ENCODE results near the gene RAC3.

The RAC3 gene

GRCh38 chr17:82064433-82065192, 33.1 kb downstream of the RAC3 start:
- Histone ChIP-seq H3K36me3 (ENCODE audit: control insufficient read depth, insufficient read depth, low read length) (peaks cover 26% of the 10 kb centered on the region), H3K4me3 (replicated peaks; ENCODE audit: low read depth, low read length) (peak overlapping the region; percentile 93), H3K27me3 (replicated peaks; ENCODE audit: control insufficient read depth, insufficient read depth, low read length) (no peaks in the 10 kb centered on the region)
- DNase-seq (ENCODE audit: extremely low read depth, insufficient read length) = peak; percentile 13
- TF ChIP-seq, protein P1, sequence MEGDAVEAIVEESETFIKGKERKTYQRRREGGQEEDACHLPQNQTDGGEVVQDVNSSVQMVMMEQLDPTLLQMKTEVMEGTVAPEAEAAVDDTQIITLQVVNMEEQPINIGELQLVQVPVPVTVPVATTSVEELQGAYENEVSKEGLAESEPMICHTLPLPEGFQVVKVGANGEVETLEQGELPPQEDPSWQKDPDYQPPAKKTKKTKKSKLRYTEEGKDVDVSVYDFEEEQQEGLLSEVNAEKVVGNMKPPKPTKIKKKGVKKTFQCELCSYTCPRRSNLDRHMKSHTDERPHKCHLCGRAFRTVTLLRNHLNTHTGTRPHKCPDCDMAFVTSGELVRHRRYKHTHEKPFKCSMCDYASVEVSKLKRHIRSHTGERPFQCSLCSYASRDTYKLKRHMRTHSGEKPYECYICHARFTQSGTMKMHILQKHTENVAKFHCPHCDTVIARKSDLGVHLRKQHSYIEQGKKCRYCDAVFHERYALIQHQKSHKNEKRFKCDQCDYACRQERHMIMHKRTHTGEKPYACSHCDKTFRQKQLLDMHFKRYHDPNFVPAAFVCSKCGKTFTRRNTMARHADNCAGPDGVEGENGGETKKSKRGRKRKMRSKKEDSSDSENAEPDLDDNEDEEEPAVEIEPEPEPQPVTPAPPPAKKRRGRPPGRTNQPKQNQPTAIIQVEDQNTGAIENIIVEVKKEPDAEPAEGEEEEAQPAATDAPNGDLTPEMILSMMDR (IDR thresholded peaks at IDR 0.05; ENCODE audit: insufficient read depth, low read length, poor library complexity, severe bottlenecking) = no peak

DNA sequence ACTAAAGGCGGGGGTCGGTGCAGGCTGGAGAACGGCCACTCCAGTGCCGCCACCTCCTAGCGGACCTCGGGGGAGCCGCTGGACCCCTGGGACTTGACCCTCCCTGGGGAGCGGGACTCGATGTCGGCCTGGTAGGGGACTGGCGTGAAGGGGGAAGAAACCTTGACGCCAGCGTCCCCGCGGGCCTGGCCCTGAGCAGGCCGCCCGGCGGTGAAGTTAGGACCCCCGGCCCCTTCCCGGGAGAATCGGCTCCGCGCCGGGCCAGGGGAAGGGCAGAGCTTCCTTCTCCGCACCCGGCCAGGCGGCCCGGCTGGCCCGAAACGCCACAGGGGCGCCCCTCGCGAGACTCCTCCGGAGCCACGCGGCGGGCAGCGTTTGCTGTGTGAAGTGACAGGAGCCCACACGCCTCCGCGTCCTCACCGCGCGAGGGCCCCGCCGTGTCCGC, 33.7 kb downstream of the RAC3 start:
- DNase-seq (ENCODE audit: extremely low read depth, insufficient read length) = peak; percentile 57
- TF ChIP-seq, protein P1 (IDR thresholded peaks at IDR 0.05; ENCODE audit: insufficient read depth, low read length, poor library complexity, severe bottlenecking) = no peak
- peak overlapping the region; percentile 93 for H3K4me3 ChIP-seq (replicated peaks; ENCODE audit: low read depth, low read length)
- no peaks in the 10 kb centered on the region for H3K27me3 ChIP-seq (replicated peaks; ENCODE audit: control insufficient read depth, insufficient read depth, low read length)
- peaks cover 22% of the 10 kb centered on the region for H3K36me3 ChIP-seq (ENCODE audit: control insufficient read depth, insufficient read depth, low read length)

- peaks cover 18% of the 10 kb centered on the region for H3K36me3 ChIP-seq (ENCODE audit: control insufficient read depth, insufficient read depth, low read length)
- DNase-seq (ENCODE audit: extremely low read depth, insufficient read length) = peak; percentile 84
- no peaks in the 10 kb centered on the region for H3K27me3 ChIP-seq (replicated peaks; ENCODE audit: control insufficient read depth, insufficient read depth, low read length)
- TF ChIP-seq, protein P1 (IDR thresholded peaks at IDR 0.05; ENCODE audit: insufficient read depth, low read length, poor library complexity, severe bottlenecking) = no peak
- H3K4me3 ChIP-seq (replicated peaks; ENCODE audit: low read depth, low read length) = peak within 1 kb of the TSS; percentile 93
Observed at GRCh38 chr17:82065638-82066303, 34.3 kb downstream of the RAC3 start, which contains the start of gene DUS1L. TSS of gene DUS1L (minus strand) at chr17:82065804. CDS start at chr17:82065059, 745 bp downstream.

DNA sequence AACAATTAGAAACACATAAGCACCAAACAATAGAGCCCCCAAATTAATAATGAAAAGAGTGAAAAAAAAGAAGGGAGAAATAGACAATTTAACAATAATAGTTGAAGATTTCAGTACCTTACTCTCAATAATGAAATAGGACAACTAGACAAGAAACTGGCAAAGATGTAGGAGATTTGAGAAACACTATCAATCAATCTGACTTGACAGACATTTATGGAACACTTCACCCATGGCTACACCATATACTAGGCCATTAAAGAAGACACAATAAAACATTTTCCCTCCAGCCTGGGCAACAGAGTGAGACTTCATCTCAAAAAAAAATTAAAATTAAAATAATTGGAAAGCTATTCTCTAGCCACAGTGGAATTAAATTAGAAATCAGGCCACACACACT, 39.1 kb downstream of the RAC3 start:
- TF ChIP-seq, protein P1 (IDR thresholded peaks at IDR 0.05; ENCODE audit: insufficient read depth, low read length, poor library complexity, severe bottlenecking) = no peak
- H3K4me3 ChIP-seq (replicated peaks; ENCODE audit: low read depth, low read length) = no peak overlapping the region
- H3K36me3 ChIP-seq (ENCODE audit: control insufficient read depth, insufficient read depth, low read length) = no peaks in the 10 kb centered on the region
- DNase-seq (ENCODE audit: extremely low read depth, insufficient read length) = no peak
- no peaks in the 10 kb centered on the region for H3K27me3 ChIP-seq (replicated peaks; ENCODE audit: control insufficient read depth, insufficient read depth, low read length)

- H3K4me3 ChIP-seq (replicated peaks; ENCODE audit: low read depth, low read length) = no peak overlapping the region
- H3K36me3 ChIP-seq (ENCODE audit: control insufficient read depth, insufficient read depth, low read length) = no peaks in the 10 kb centered on the region; the same call in 1 of the 2 replicates
- TF ChIP-seq, protein P1 (IDR thresholded peaks at IDR 0.05; ENCODE audit: insufficient read depth, low read length, poor library complexity, severe bottlenecking) = no peak
- DNase-seq (ENCODE audit: extremely low read depth, insufficient read length) = no peak
- H3K27me3 ChIP-seq (replicated peaks; ENCODE audit: control insufficient read depth, insufficient read depth, low read length) = no peaks in the 10 kb centered on the region
Observed at GRCh38 chr17:82072827-82073226, 41.3 kb downstream of the RAC3 start.

All from GM06990 (cell line).